Activated CD8-positive, alpha-beta memory T cell treated with anti-CD3 and anti-CD28 coated beads for 24 hours (primary cell): ENCODE measurements around the gene ZNF808.
"Not testable (repeated sequence)": the region's sequence is repeated elsewhere in the genome, so short reads cannot be mapped to it uniquely, and the experiment has no call there.

Experiments used
- DNase-seq: peaks from one replicate; pipeline ENCODE4 v3.0.0-alpha.2; 2020

Gene ZNF808

GRCh38 chr19:52527134-52527955 is at the start of gene ZNF808:
Gene ZNF808 (plus strand): TSS chr19:52527668. CDS start chr19:52543285, 15,617 bp downstream.
- peak; percentile 98 for DNase-seq

- not testable (repeated sequence) for DNase-seq
These were observed 43.2 kb upstream of the ZNF808 start for GRCh38 chr19:52484111-52484743.

- DNase-seq: not testable (repeated sequence)
These were observed 42.4 kb upstream of the ZNF808 start for GRCh38 chr19:52485064-52485463.

DNA sequence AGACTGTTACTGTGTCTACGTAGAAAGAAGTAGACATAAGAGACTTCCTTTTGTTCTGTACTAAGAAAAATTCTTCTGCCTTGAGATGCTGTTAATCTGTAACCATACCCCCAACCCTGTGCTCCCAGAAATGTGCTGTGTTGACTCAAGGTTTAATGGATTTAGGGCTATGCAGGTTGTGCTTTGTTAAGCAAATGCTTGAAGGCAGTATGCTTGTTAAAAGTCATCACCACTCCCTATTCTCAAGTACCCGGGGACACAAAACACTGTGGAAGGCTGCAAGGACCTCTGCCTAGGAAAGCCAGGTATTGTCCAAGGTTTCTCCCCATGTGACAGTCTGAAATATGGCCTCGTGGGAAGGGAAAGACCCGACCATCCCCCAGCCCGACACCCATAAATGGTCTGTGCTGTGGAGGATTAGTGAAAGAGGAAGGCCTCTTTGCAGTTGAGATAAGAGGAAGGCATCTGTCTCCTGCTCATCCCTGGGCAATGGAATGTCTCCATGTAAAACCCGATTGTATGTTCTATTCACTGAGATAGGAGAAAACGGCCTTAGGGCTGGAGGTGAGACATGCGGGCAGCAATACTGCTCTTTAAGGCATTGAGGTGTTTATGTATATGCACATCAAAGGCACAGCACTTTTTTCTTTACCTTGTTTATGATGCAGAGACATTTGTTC is 41.8 kb upstream of the ZNF808 start:
- DNase-seq: not testable (repeated sequence)

DNA sequence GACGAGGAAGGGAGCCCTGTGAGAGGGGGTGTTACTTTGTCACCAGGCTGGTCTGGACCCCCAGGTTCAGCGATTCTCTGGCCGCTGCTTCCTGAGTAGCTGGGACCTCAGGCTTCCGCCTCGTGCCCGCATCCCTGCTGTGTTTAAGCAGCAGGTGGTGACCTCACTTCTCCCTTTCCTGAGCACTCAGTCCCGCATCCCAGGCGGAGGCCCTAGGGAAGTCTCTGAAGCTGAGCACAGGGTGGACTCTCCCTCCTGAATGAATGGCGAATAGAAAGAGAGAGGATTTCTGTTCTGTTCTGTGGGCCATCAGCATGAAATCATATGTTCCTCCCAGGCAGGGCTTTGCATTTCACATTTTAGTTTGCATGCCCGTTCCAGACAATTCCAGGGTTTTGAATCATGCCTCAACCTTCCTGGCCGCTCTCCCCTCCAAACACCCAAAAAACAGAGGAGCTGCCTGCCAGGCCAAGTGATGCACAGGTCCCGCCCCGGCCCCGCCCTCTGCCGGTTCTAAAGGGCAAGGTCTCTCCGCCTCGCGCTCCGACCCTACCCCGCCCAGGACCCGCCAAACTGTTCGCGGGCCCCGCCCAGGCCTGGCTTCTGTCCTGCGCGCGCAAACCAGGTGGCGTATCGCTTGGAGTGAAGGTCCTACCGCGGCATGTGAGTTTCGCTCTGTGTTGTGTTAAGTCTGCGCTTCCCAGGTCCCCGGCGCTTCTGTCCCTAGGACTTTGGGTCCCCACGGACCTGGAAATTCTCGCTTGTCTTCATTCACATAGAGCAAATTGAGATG is 35.1 kb upstream of the ZNF808 start:
- no peak for DNase-seq

DNA sequence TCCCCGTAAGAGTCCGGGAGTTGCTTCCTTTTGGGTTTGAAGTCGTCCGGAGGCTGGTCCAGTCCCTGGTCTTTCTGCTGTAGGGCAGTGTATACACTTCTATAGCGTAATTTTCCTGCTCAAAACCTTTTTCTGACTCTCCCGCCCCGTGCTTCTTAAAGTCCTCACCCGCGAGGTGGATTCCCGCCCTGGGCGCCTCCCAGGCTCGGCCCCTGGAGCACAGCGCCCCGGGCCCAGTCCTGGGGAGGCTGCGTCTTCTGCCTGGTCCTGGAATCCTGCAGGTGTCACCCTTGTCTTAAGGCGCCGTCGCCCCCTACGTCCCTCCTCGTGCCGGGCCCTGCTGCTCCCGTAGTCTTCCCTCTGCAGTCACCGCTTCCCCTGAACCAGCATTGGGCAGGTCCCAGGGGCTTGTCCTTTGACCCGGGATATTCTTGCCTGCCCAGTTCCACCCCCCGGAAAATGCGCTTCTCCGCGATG is 34.4 kb upstream of the ZNF808 start:
- no peak for DNase-seq

GRCh38 chr19:52494518-52494917 is 33.0 kb upstream of the ZNF808 start:
- no peak for DNase-seq

- DNase-seq: no peak
These were observed 28.9 kb upstream of the ZNF808 start for GRCh38 chr19:52498571-52498970.

- not testable (repeated sequence) for DNase-seq
These were observed 27.0 kb upstream of the ZNF808 start for GRCh38 chr19:52500474-52500873.

DNA sequence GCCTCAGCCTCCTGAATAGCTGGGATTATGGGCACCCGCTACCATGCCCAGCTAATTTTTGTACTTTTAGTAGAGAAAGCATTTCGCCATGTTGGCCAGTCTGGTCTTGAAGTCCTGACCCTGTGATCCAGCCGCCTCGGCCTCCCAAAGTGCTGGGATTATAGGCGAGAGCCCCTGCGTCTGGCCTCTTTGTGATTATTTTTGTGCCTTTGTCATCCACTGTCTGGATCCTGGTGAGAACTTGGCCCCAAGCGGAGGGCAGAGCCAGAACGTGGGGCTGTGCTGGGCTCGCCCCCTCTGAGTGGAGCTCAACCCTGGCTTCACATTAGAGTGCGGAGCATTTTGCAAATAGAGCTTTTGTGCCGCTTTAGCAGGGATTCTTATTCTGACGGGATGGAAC is 26.5 kb upstream of the ZNF808 start:
- DNase-seq: not testable (repeated sequence)

DNA sequence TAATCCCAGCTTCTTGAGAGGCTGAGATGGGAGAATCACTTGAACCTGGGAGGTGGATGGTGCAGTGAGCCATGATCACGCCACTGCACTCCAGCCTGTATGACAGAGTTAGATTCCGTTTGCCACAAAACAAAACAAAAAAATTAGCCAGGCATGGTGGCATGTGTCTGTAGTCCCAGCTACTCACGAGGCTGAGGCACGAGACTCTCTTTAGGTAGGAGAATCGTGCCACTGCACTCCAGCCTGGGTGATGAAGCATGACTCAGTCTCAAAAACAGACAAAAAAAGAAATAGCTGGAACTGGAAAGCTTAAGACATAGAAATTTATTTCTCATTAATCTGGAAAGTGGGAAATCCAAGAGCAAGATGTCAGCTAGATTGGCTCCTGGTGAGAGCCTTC is 20.2 kb upstream of the ZNF808 start:
- DNase-seq: no peak

- DNase-seq: no peak
These were observed 11.3 kb upstream of the ZNF808 start for GRCh38 chr19:52516191-52516590.

- no peak for DNase-seq
These were observed 8.8 kb upstream of the ZNF808 start for GRCh38 chr19:52518646-52519045.

- not testable (repeated sequence) for DNase-seq
These were observed 8.3 kb upstream of the ZNF808 start for GRCh38 chr19:52519175-52519574.

DNA sequence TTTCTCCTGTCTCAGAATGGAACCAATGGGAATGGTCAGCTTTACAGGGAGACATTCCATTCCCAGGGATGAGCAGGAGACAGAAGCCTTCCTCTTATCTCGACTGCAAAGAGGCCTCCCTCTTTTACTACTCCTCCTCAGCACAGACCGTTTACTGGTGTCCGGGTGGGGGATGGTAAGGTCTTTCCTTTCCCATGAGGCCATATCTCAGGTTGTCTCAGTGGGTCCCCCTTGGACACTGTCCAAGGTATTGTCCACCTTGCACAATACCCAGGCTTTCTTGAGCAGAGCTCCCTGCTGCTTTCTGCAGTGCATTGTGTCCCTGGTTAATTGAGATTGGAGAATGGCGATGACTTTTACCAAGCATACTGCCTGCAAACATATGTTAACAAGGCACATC is 7.5 kb upstream of the ZNF808 start:
- DNase-seq: no peak

GRCh38 chr19:52522551-52522950 is 4.9 kb upstream of the ZNF808 start:
- no peak for DNase-seq

- no peak for DNase-seq
These were observed 3.4 kb upstream of the ZNF808 start for GRCh38 chr19:52524086-52524485.

DNA sequence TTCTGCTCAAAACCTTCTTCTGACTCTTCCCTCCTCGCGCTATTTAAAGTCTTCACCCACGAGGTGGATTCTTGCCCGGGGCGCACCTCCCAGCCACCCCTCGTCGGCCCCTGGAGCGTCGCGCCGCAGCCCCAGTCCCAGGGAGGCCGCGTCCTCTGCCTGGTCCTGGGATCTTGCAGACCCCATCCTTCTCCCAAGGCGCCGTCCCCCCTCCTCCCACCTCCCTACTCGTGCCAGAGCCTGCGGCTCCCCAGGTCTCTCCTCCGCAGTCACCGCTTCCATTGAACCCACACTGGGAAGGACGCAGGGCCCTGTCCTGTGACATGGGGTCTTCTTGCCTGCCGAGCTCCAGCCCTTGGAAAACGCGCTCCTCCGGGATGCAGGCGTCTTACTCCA is 486 bp downstream of the ZNF808 start:
- DNase-seq: no peak

DNA sequence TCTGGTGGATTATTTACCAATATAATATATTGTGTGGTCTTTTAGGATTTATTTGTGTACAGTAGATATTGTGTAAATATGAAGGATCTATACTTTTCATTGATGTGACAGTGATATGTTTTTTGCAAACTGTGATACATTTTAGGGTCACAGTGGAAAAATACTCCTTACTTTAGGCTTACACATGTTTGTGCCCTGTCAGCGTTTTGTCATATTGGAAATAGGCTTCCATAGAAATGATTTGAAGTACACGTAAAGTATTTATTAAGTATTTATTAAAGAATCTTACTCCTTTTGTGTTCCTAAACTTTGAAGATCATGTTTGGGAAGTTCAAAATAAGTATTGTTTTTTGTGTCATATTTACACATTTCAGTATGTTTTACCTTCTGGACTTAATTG is 5.0 kb downstream of the ZNF808 start:
- DNase-seq: no peak

- DNase-seq: no peak
These were observed 6.4 kb downstream of the ZNF808 start for GRCh38 chr19:52533901-52534300.

DNA sequence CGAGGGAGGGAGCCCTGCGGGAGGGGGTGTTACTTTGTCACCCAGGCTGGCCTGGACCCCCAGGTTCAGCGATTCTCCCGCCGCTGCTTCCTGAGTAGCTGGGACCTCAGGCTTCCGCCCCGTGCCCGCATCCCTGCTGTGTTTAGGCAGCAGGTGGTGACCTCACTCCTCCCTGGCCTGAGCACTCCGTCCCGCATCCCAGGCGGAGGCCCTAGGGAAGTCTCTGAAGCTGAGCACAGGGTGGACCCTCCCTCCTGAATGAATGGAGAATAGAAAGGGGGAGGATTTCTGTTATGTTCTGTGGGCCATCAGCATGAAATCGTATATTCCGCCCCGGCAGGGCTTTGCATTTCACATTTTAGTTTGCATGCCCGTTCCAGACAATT is 7.9 kb downstream of the ZNF808 start:
- not testable (repeated sequence) for DNase-seq

- peak; percentile 96 for DNase-seq
These were observed 8.4 kb downstream of the ZNF808 start for GRCh38 chr19:52535771-52536447.
